GM18870 (cell line): ENCODE results near the gene CTIF.

Experiments used
- ATAC-seq: cut with Tn5 transposase; IDR thresholded peaks from one replicate; pipeline ENCODE4 v1.9.1; 2021; ENCODE audit warnings: moderate library complexity; ENCODE audit not compliant: unreplicated experiment

The CTIF gene

GRCh38 chr18:48599391-48599790, 60.6 kb downstream of the CTIF start:
- ATAC-seq = no peak

- ATAC-seq = no peak
Measured at GRCh38 chr18:48600046-48600445, 61.2 kb downstream of the CTIF start.

GRCh38 chr18:48600456-48601090, 61.7 kb downstream of the CTIF start:
- ATAC-seq = no peak

GRCh38 chr18:48601343-48601742, 62.5 kb downstream of the CTIF start:
- ATAC-seq = no peak

GRCh38 chr18:48602759-48603390, 64.0 kb downstream of the CTIF start:
- no peak for ATAC-seq

GRCh38 chr18:48605408-48605845, 66.6 kb downstream of the CTIF start:
- peak; percentile 63 for ATAC-seq

- no peak for ATAC-seq
Measured at GRCh38 chr18:48607056-48607984, 68.5 kb downstream of the CTIF start.

DNA sequence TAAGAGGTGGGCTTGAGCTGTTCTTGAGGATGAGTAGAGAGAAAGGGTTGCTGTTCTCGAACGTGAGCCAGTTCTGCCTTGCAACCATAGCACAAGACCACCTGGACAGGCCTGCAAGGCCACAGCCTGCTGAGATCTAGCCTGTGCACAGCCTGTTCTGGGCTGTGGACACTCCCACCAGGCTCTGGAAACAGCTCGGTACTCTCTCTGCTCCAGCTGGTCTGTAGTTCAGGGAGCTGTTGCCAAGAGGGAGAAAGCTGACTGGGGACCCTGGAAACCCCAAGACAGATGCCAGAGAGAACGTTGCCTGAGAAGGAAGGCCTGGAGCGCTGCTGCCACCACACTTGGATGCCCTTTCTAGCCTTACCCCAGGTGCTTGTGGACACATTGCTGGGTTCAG, 69.8 kb downstream of the CTIF start:
- no peak for ATAC-seq

DNA sequence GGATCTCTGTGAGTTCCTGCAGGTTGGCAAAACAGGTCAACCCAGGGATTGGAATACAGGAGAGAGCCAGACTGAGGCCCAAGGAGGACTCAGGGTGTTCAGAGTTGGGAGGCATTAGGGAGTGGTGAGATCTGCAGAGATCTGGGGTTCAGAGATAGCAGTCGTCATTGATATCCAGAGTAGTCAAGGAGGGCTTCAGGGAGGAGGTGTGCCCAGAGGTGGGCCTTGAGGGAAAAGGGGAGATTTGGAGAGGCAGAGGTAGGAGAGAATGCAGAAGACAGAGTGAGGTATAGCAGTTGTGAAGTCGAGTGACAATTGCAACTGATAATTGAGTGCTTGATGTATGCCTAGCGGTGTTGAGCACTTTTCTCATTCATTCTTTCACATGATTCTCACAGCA, 70.3 kb downstream of the CTIF start:
- ATAC-seq = no peak

- ATAC-seq = no peak
Measured at GRCh38 chr18:48609820-48610815, 71.3 kb downstream of the CTIF start.

- ATAC-seq = no peak
Measured at GRCh38 chr18:48611203-48611602, 72.4 kb downstream of the CTIF start.

GRCh38 chr18:48611785-48612480, 73.1 kb downstream of the CTIF start:
- no peak for ATAC-seq

DNA sequence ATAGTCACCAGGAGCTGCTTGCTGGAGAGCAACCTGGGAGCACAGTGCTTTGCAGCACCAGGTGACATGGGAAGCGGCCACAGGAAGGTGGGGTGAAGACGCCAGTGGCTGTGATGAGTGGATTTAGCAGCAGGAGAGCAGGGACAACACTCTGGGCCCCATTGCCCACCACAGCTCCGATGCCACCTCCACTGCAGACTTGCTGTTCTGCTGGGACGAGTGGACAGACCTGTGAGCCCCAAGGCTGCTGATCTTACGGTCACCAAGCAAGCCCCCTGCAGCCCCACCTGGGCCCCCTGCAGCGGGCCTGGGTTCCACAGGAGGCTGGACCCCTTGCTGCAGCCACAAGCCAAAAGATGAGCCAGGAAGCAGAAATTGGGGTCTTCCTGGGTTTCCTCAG, 73.7 kb downstream of the CTIF start:
- no peak for ATAC-seq

GRCh38 chr18:48612917-48613316, 74.1 kb downstream of the CTIF start:
- no peak for ATAC-seq

DNA sequence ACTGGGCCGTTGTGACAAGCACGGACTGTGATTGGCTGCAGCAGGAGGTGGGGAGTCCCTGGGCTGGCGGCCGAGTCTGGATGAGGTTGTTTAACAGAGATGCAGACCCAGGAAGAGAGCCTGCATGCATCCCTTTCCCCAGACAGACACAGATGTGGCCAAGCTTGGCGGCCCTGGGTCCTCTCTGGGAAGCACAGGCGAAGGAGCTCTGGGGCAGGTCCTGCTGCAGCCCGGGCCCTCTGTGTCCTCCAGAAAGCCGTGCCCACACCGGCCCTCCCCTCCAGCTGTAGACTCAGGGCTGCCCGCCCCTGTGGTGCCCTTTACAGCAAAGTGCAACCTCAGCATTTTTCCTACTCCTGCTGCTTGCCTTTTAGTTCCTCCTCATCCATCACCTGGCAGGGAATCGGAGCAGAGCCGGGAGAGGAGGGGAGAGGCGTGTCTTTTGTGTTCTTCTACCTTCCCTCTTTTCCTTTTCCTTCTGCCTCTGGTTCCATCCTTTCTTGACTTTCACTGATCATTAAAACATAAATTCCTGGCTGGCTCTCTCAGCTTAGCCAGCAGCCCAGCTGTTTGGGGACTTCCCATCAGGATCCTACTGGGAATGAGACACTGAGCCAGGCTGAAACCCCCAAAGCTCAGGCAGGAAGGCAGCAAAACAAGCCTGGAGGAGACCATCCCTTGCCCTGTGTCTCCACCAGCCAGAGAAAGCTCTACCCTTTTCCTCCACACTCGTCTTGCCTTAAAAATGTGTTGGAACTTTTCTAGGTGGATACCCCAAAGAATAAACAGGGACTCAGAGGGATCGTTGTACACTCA, 75.0 kb downstream of the CTIF start:
- ATAC-seq = no peak

DNA sequence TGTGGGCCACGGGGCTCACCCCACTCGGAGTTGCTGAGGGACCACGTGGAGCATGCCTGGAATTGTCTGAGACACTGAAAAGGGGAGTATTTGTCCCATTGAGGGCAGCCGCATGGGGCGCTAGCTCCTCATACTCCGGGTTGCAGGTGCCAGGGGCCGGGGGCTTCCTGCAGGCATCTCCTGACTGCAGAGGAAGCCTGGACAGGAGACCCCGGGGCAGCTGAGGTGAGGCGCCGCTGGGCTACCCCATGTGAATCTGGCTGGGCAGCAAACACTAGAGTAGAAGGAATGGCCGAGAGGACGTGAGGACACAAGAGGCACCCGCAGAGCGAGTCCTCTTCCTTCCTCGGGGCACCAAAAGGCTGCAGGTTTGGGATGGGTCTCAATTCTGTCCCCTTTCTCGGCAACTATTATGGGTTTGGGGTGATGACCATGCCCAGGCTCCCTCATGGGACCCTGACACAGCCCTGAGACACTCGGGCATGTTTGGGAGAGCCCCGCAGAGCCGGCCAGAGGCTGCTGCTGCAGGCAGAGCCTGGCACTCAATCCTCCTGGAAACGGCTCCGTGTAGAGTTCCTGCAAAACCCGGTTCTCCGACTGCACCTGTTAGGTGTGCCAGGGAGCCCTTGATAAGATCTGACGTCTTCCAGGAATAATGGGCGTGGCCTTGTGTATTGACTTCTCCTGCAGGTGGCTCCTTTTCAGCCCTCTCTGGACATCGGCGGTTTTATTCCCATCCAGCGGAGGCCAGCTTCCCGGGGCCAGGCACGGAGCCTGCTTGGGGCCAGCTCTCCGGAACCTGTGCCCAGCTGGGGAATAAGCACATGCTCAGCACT, 77.0 kb downstream of the CTIF start:
- ATAC-seq = no peak

GRCh38 chr18:48616484-48617255, 77.8 kb downstream of the CTIF start:
- ATAC-seq = no peak
